HUES48 (cell line): ENCODE measurements around the gene CTRB1.
A peak's percentile ranks its signal among the peaks of the same experiment; 100 is the strongest.
"Not testable (repeated sequence)": the region's sequence is repeated elsewhere in the genome, so short reads cannot be mapped to it uniquely, and the experiment has no call there.

Experiments
- H3K27ac ChIP-seq: one replicate; pipeline ENCODE4 v1.7.0; 2013; ENCODE audit warnings: low read depth, low read length, inconsistent platforms
- H3K27me3 ChIP-seq: 2 replicates; pipeline ENCODE4 v1.6.1; 2013; ENCODE audit warnings: mild to moderate bottlenecking, low read length; ENCODE audit not compliant: control insufficient read depth, insufficient read depth
- H3K36me3 ChIP-seq: 2 replicates; pipeline ENCODE4 v1.6.1; 2013; ENCODE audit warnings: low read length; ENCODE audit not compliant: control insufficient read depth, insufficient read depth
- H3K4me1 ChIP-seq: 2 replicates; pipeline ENCODE4 v1.6.1; 2013; ENCODE audit warnings: mild to moderate bottlenecking, low read length; ENCODE audit not compliant: control insufficient read depth, insufficient read depth
- H3K4me3 ChIP-seq: 2 replicates; pipeline ENCODE4 v1.5.1; 2013; ENCODE audit warnings: mild to moderate bottlenecking, low read depth, low read length
- H3K9ac ChIP-seq: 2 replicates; pipeline ENCODE4 v1.6.1; 2013; ENCODE audit warnings: mild to moderate bottlenecking, low read depth, low read length, moderate library complexity
- H3K9me3 ChIP-seq: 2 replicates; pipeline ENCODE4 v1.6.1; 2013; ENCODE audit warnings: low read length; ENCODE audit not compliant: control insufficient read depth, insufficient read depth

Gene CTRB1

GRCh38 chr16:75267631-75268264, 49.0 kb downstream of the CTRB1 start:
- Histone ChIP-seq H3K4me3 (no peak overlapping the region), H3K9ac (no peak overlapping the region), H3K27ac (no peak overlapping the region), H3K36me3 (peaks cover 12% of the 10 kb centered on the region), H3K4me1 (peaks cover 4% of the 10 kb centered on the region; the same call in 1 of the 2 replicates), H3K27me3 (no peaks in the 10 kb centered on the region), H3K9me3 (no peaks in the 10 kb centered on the region)

- H3K4me1 ChIP-seq, H3K9me3 ChIP-seq, H3K27ac ChIP-seq, H3K36me3 ChIP-seq, H3K9ac ChIP-seq, H3K27me3 ChIP-seq, H3K4me3 ChIP-seq: not testable (repeated sequence)
These were observed 50.6 kb downstream of the CTRB1 start for GRCh38 chr16:75269358-75269757.

DNA sequence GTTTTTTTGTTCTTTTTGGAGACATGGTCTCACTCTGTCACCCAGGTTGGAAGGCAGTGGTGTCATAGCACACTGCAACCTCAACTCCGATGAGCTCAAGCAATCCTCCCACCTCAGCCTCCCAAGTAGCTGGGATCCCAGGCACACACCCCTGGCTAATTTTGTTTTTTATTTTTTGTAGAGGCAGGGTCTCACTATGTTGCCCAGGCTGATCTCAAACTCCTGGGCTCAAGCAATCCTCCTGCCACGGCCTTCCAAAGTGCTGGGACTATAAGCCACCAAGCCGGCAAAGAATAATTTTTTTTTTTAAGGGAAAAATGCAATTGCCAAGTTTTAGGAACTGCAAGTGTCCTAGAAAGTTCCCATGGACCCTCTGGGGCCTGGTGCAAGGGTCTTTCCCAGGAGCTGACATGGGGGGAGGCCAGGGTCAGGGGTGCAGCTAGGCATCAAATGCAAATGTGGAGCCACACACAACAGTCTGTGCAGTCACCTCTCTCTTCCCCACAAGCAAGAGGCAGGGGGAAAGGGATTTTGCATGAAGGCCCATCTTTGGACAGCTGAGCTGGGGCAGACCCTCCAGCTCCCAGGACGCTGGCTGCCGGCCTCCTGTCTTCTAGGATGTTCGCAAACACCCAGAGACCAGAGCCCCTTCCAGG, 52.8 kb downstream of the CTRB1 start:
- Histone ChIP-seq H3K27me3 (no peaks in the 10 kb centered on the region), H3K4me1 (no peaks in the 10 kb centered on the region), H3K27ac (no peak overlapping the region), H3K4me3 (no peak overlapping the region), H3K36me3 (no peaks in the 10 kb centered on the region), H3K9me3 (no peaks in the 10 kb centered on the region), H3K9ac (no peak overlapping the region)

- H3K9me3 ChIP-seq = no peaks in the 10 kb centered on the region
- H3K4me3 ChIP-seq = no peak overlapping the region
- H3K27ac ChIP-seq = no peak overlapping the region
- H3K27me3 ChIP-seq = no peaks in the 10 kb centered on the region
- H3K9ac ChIP-seq = no peak overlapping the region
- no peaks in the 10 kb centered on the region for H3K4me1 ChIP-seq
- H3K36me3 ChIP-seq = no peaks in the 10 kb centered on the region
These were observed 53.3 kb downstream of the CTRB1 start for GRCh38 chr16:75272097-75272551.

DNA sequence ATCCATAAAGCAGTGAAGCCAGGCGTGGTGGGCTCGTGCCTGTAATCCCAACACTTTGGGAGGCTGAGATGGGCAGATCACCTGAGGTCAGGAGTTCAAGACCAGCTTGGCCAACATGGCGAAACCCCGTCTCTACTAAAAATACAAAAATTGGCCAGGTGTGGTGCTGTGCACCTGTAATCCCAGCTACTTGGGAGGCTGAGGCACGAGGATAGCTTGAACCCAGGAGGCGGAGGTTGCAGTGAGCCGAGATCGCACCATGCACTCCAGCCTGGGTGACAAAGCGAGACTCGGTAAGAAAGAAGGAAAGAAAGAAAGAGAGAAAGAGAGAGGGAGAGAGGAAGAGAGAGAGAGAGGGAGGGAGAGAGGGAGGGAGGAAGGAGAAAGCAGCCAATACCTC, 53.8 kb downstream of the CTRB1 start:
- H3K9ac ChIP-seq, H3K27me3 ChIP-seq, H3K36me3 ChIP-seq, H3K9me3 ChIP-seq, H3K27ac ChIP-seq, H3K4me1 ChIP-seq, H3K4me3 ChIP-seq: not testable (repeated sequence)

- Histone ChIP-seq H3K27me3 (no peaks in the 10 kb centered on the region), H3K27ac (peak overlapping the region; percentile 6), H3K36me3 (no peaks in the 10 kb centered on the region), H3K4me1 (no peaks in the 10 kb centered on the region), H3K9ac (no peak overlapping the region), H3K9me3 (no peaks in the 10 kb centered on the region), H3K4me3 (no peak overlapping the region)
These were observed 54.5 kb downstream of the CTRB1 start for GRCh38 chr16:75273054-75273925.
